Right lobe of liver (tissue), 6 donors: ENCODE results near the gene MTMR11. TPM values are rescaled to one million over a fixed set of nuclear protein-coding genes. Genes with fewer than 3 reads are reported as not detected.

Source experiments
- ATAC-seq, 4 donors: fragments of 200-7000 bp; cut with Tn5 transposase; one replicate each; pipeline ENCODE4 v1.9.1; 2020; ENCODE audit warnings: mild to moderate bottlenecking in 4 of 4, moderate library complexity in 4 of 4
- DNase-seq, 3 donors: peaks; one replicate each; pipeline ENCODE4 v3.0.0-alpha.2; 2020
- H3K27ac ChIP-seq, 3 donors: fragments of 200-600 bp; one replicate each; pipeline ENCODE4 v1.8.0; 2022
- H3K27me3 ChIP-seq, 2 donors: fragments of 200-600 bp; one replicate each; pipeline ENCODE4 v1.8.0; 2022
- H3K36me3 ChIP-seq, 4 donors: fragments of 200-600 bp; sonication (generic) in 1 of 4; one replicate each; pipeline versions ENCODE4 v1.5.1 to v1.8.0; 2017 to 2022; ENCODE audit warnings: control low read depth in 1 of 4
- H3K4me1 ChIP-seq, 4 donors: fragments of 200-600 bp; sonication (generic) in 1 of 4; one replicate each; pipeline versions ENCODE4 v1.5.1 to v1.8.0; 2017 to 2022; ENCODE audit warnings: control low read depth in 1 of 4
- H3K4me3 ChIP-seq, 3 donors: fragments of 200-600 bp; one replicate each; pipeline ENCODE4 v1.8.0; 2022
- H3K9me3 ChIP-seq, 4 donors: fragments of 200-600 bp; sonication (generic) in 1 of 4; one replicate each; pipeline versions ENCODE4 v1.5.1 to v1.8.0; 2017 to 2022; ENCODE audit warnings: control low read depth in 1 of 4
- POLR2A ChIP-seq: fragments of 450-650 bp; IDR thresholded peaks from one replicate; pipeline ENCODE4 v1.6.1; 2017; ENCODE audit warnings: antibody characterized with exemption, mild to moderate bottlenecking
- WGBS: methylation state at CpG from one replicate; pipeline ENCODE4 v1.1.6; 2018; ENCODE audit warnings: low coverage, low lambda C conversion rate; ENCODE audit not compliant: insufficient coverage; ENCODE audit errors: missing lambda C conversion rate; 5-methylcytosine and 5-hydroxymethylcytosine counted together
- intact Hi-C, 2 donors: fragments of 100-400 bp; cut with DNase I; formaldehyde crosslinking; loops; one replicate each; pipeline versions ENCODE4 v1.11.2 to v1.14.1; 2022
- total RNA-seq, 6 experiments: library from RNA; depleted of rRNA in 2 of 6; stranded (reverse); fragments of >200 nt in 2 of 6; fragmentation: NEBNext Ultra II Directional in 3 of 6; extraction: Animal tissue kit (Norgen Biotek cat#: 25700) in 3 of 6; gene quantifications; one replicate each; pipeline versions ENCODE4 v1.1.0 to v1.2.4, GENCODE V29; 2016 to 2023
- TF ChIP-seq, protein P1 (sequence below), 4 donors: fragments of 200-600 bp in 3 of 4; fragments of 450-650 bp in 1 of 4; IDR thresholded peaks; one replicate each; pipeline versions ENCODE4 v1.5.1 to v1.8.0; 2016 to 2022; ENCODE audit warnings: antibody characterized with exemption in 4 of 4, mild to moderate bottlenecking in 2 of 4
- donor health status: DM: no; HTN: yes; CAD: no.
- donor health status: DM: no; HTN: no; CAD: no.
- donor health status: DM: no; HTN: no; CAD: no.
- donor health status: DM: no; HTN: yes; CAD: no.
- donor health status: DM: no; HTN: yes; CAD: no.

MTMR11 gene
- total RNA-seq, 6 experiments from 2014 or later: 0.97 to 7.1 (median 3.6) TPM

DNA sequence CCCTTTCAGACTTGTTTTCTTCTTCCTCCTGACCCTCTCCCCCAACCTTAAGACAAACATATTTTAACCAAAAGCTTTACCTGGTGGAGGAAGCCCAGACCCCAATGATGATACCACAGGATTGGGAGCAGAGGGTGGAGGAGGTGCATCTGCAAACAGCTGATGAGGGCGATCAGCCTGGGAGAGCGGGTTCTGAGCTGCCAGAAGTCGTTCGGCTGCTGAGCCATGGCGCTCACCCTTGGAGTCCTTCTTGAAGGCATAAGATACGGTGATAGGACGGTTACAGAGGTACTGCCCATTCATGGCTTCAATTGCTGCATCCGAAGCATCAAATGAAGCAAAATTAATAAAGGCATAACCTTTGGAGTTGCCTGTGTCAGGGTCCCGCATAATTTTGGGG lies 10.4 kb downstream of the MTMR11 start:
- DNase-seq (no peak), ATAC-seq (no peak)
- TF ChIP-seq, protein P1, sequence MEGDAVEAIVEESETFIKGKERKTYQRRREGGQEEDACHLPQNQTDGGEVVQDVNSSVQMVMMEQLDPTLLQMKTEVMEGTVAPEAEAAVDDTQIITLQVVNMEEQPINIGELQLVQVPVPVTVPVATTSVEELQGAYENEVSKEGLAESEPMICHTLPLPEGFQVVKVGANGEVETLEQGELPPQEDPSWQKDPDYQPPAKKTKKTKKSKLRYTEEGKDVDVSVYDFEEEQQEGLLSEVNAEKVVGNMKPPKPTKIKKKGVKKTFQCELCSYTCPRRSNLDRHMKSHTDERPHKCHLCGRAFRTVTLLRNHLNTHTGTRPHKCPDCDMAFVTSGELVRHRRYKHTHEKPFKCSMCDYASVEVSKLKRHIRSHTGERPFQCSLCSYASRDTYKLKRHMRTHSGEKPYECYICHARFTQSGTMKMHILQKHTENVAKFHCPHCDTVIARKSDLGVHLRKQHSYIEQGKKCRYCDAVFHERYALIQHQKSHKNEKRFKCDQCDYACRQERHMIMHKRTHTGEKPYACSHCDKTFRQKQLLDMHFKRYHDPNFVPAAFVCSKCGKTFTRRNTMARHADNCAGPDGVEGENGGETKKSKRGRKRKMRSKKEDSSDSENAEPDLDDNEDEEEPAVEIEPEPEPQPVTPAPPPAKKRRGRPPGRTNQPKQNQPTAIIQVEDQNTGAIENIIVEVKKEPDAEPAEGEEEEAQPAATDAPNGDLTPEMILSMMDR (IDR thresholded peaks at IDR 0.05): no peak
- TF ChIP-seq POLR2A: no peak
- WGBS: 90% methylated on average over 9 of the region's 9 CpGs
- H3K4me1 ChIP-seq: peaks cover 0 to 10% (median 3%) of the 10 kb centered on the region in 4 donors
- no peaks in the 10 kb centered on the region for H3K9me3 ChIP-seq
- no peak overlapping the region for H3K4me3 ChIP-seq
- intact Hi-C loops: no loop called here
- no peak overlapping the region for H3K27ac ChIP-seq
- peaks cover 20 to 42% (median 30%) of the 10 kb centered on the region in 4 donors for H3K36me3 ChIP-seq
- H3K27me3 ChIP-seq: no peaks in the 10 kb centered on the region

DNA sequence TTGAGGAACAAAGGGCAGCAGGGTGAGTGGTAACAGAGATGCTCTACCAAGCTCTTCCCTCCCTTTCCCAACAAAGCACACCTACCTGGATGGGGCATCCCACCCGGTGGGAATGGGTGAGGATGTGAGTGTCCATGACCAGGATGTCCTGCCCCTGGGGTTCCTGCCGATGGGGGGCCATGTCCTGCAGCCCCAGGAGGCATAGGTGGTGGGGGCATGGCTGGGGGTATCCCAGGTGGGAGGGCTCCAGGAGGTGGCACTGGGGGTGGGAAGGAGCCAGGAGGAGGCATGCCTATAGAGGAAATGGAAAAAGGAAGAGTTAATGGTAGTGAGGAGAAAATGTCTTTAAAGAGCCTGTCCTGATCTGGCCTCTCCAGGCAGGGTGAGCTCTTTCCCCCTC lies 10.9 kb downstream of the MTMR11 start:
- intact Hi-C loops: no loop called here
- no peaks in the 10 kb centered on the region for H3K27me3 ChIP-seq
- 71% methylated on average over 1 of the region's 2 CpGs for WGBS
- H3K4me3 ChIP-seq: no peak overlapping the region
- H3K27ac ChIP-seq: no peak overlapping the region
- H3K36me3 ChIP-seq: peaks cover 20 to 42% (median 30%) of the 10 kb centered on the region in 4 donors
- no peak for DNase-seq
- TF ChIP-seq, protein P1 (IDR thresholded peaks at IDR 0.05): no peak
- no peak for TF ChIP-seq POLR2A
- no peak for ATAC-seq
- H3K4me1 ChIP-seq: peaks cover 0 to 10% (median 3%) of the 10 kb centered on the region in 4 donors
- H3K9me3 ChIP-seq: no peaks in the 10 kb centered on the region

DNA sequence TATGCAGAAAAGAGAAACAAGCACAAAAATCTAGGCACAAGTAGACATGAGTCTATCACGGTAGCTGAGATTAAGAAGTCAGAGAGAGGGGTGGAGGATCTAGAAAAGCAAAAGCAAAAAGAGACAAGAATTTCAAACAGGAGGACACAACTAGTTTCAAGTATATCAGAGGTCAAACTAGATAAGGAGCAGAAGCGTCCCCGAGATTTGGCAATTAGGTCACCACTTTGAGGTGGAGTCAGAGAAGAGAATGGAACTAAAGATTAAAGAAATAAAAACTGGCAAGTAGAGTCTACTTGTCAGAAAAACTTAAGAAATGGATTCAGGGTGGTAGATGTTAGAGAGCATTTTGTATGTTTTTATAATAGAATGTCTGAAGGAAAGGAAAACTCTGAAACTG lies 11.3 kb downstream of the MTMR11 start:
- Histone ChIP-seq H3K27ac (no peak overlapping the region), H3K9me3 (no peaks in the 10 kb centered on the region), H3K27me3 (no peaks in the 10 kb centered on the region), H3K4me3 (no peak overlapping the region), H3K36me3 (peaks cover 20 to 42% (median 30%) of the 10 kb centered on the region in 4 donors), H3K4me1 (peaks cover 0 to 10% (median 3%) of the 10 kb centered on the region in 4 donors)
- DNase-seq (no peak), ATAC-seq (no peak)
- intact Hi-C loops: no loop called here
- TF ChIP-seq, protein P1 (IDR thresholded peaks at IDR 0.05): no peak
- no peak for TF ChIP-seq POLR2A
- 89% methylated on average over 3 of the region's 3 CpGs for WGBS

DNA sequence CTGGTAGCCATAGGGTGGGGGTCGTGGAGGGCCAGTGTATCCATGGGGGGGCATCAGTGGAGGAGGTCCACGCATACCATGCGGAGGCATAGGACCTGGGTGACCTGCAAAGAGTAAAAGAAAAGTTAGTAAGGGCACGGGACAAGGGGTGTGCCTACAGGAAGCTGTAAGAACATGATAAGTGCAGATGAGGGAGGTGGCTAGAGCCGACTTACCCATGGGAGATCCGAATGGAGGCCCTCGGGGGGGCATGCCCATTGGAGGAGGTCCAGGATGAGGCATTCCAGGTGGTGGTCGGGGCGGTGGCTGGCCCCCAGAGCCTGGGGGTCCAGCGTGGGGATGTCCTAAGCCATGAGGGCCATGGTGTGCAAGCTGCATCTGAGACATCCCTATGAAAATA lies 13.1 kb downstream of the MTMR11 start:
- DNase-seq (no peak), ATAC-seq (no peak)
- intact Hi-C loops: no loop called here
- H3K4me1 ChIP-seq: peaks cover 0 to 13% (median 3%) of the 10 kb centered on the region in 4 donors
- H3K36me3 ChIP-seq: peaks cover 20 to 42% (median 30%) of the 10 kb centered on the region in 4 donors
- H3K4me3 ChIP-seq: no peak overlapping the region
- H3K27ac ChIP-seq: no peak overlapping the region
- no peaks in the 10 kb centered on the region for H3K9me3 ChIP-seq
- no peak for TF ChIP-seq POLR2A
- TF ChIP-seq, protein P1 (IDR thresholded peaks at IDR 0.05): no peak
- 75% methylated on average over 6 of the region's 10 CpGs for WGBS
- no peaks in the 10 kb centered on the region for H3K27me3 ChIP-seq
